Measurements from ENCODE around the gene ATXN7L3B. TPM values are rescaled to one million over a fixed set of nuclear protein-coding genes. Genes with fewer than 3 reads are reported as not detected.

Gene ATXN7L3B
- total and polyA plus RNA-seq, 9 of the 15 experiments (the other 6 are each of a cell fraction or from before 2014, with no cell fraction given) = 10.3 to 40.5 (median 31.0) TPM

DNA sequence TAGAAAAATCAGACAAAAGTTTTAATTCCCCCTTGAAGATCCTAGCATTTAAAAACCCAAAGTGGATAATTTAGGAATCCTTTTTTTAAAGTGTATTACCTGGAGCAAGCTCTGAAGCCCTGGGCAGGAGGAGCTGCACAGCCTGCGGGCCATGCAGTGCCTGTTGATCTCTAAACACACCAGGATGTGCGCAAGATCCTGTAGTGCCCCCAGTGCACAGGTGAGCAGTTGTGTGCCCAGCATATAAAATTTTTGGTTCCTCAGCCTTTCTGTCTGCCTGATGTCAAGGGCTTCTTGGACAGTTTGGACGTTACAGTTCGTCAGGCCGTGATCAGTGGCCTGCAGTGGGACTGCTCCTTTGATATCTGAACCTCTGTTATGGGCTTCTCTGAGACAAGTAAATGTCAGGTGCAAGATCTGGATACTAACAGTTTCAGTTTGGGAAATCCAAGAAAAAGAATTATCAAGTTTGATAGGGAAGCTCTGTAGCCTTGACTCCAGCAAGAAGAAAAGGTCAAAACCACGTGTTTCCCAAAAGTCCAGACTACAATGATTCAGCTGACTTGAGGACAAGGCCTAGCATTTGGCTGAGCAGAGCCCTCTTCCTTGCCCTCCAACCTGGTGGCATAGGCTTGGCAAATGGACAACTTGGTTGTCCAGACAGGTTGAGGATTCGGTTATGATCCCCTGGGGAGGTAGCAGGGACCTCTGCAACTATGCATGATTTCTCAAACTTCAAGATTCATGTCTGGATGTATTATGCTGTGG lies 1.0 kb downstream of the ATXN7L3B start:
- H4K20me1 ChIP-seq (replicated peaks; ENCODE audit: control insufficient read depth, insufficient read depth, low read length) = peaks cover 18% of the 10 kb centered on the region
- 3% methylated on average over 7 of the region's 7 CpGs for WGBS (ENCODE audit: insufficient coverage, low coverage, missing lambda C conversion rate)
- peaks cover 51% of the 10 kb centered on the region for H3K79me2 ChIP-seq (ENCODE audit: control insufficient read depth, insufficient read depth, low read length)
- H3K36me3 ChIP-seq (ENCODE audit: control insufficient read depth, insufficient read depth, low read length) = peaks cover 43% of the 10 kb centered on the region
- ChIA-PET POLR2A (interaction anchor here (0.6 to 2.6 kb wide), 4 partner anchors 8 to 1065 kb away, joined by 3 to 6 read pairs (median 3); no protein-coding TSS in a partner anchor), CTCF (ENCODE audit: low intra/inter-chr PET ratio) (no interaction called here)
- peak overlapping the region; percentile 73; the same call in 1 of the 2 replicates for H2AFZ ChIP-seq (ENCODE audit: low read depth, low read length)
- peak overlapping the region; percentile 69 for H3K4me3 ChIP-seq
- H3K27me3 ChIP-seq (ENCODE audit: control insufficient read depth in 2 of 2, insufficient read depth in 2 of 2, low read length in 2 of 2) = no peaks in the 10 kb centered on the region
- H3K27ac ChIP-seq (ENCODE audit: extremely low read depth, low read depth, low read length) = peak overlapping the region; percentile 89
- H3K9ac ChIP-seq (ENCODE audit: insufficient read depth in 1 of 2, low read depth in 2 of 2, low read length in 2 of 2) = peak overlapping the region; percentile 89 to 99
- H3K9me1 ChIP-seq (ENCODE audit: control insufficient read depth, insufficient read depth, low read length) = no peaks in the 10 kb centered on the region
- intact Hi-C loops (cut with micrococcal nuclease) = loop anchor here (5.0 kb wide), 1 partner anchor 121 kb away; no protein-coding TSS in a partner anchor
- FAIRE-seq (peak; percentile 64), DNase-seq (ENCODE audit: extremely low read depth in 1 of 4, low spot score in 3 of 4) (peak; percentile 9 to 33 (median 14)), ATAC-seq (peak; percentile 52)
- H3K4me1 ChIP-seq (replicated peaks in 1 of 2; ENCODE audit: control insufficient read depth in 2 of 2, insufficient read depth in 2 of 2, low read length in 2 of 2) = peaks cover 8 to 15% of the 10 kb centered on the region in 2 experiments; a peak in 4 of 5 replicates
- H3K9me3 ChIP-seq (replicated peaks; ENCODE audit: control insufficient read depth, insufficient read depth, low read depth, low read length) = no peaks in the 10 kb centered on the region
- H3K4me2 ChIP-seq (ENCODE audit: insufficient read depth, low read length) = peak overlapping the region; percentile 93
- in situ Hi-C loops (cut with MboI) = loop anchor here (10.0 to 25.0 kb wide), 2 partner anchors 426 to 524 kb away; no protein-coding TSS in a partner anchor
- no TSS peak for BruUV-seq (replicated peaks)
- TF ChIP-seq NBN (IDR thresholded peaks at IDR 0.05; ENCODE audit: low read depth) (no peak), CC2D1A (IDR thresholded peaks at IDR 0.05) (no peak), TCF7L2 (IDR thresholded peaks at IDR 0.05; ENCODE audit: low read depth, low read length) (no peak), MYC (IDR thresholded peaks at IDR 0.05; ENCODE audit: low read depth, low read length) (no peak), MYC (CRISPR knock-in tag; IDR thresholded peaks at IDR 0.05; ENCODE audit: borderline replicate concordance, low read depth) (no peak), CCNT2 (IDR thresholded peaks at IDR 0.05; ENCODE audit: borderline replicate concordance, extremely low read depth, insufficient read length, low read depth, low read length) (no peak), ZNF174 (CRISPR knock-in tag; IDR thresholded peaks at IDR 0.05) (no peak), RBM22 (IDR thresholded peaks at IDR 0.05; ENCODE audit: low read depth, low read length, poor library complexity, severe bottlenecking) (no peak), ELF2 (CRISPR knock-in tag; IDR thresholded peaks at IDR 0.05) (no peak), ILK (tag; IDR thresholded peaks at IDR 0.05; ENCODE audit: borderline replicate concordance, low read depth) (no peak), ZNF778 (CRISPR knock-in tag; IDR thresholded peaks at IDR 0.05) (no peak), ZNF23 (CRISPR knock-in tag; IDR thresholded peaks at IDR 0.05) (no peak), ZNF347 (CRISPR knock-in tag; IDR thresholded peaks at IDR 0.05; ENCODE audit: low read depth) (no peak), RFX5 (IDR thresholded peaks at IDR 0.05; ENCODE audit: low read depth, low read length) (no peak)
- TF ChIP-seq, protein P1, sequence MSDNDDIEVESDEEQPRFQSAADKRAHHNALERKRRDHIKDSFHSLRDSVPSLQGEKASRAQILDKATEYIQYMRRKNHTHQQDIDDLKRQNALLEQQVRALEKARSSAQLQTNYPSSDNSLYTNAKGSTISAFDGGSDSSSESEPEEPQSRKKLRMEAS (CRISPR knock-in tag; IDR thresholded peaks at IDR 0.05) = peak; percentile 51
- TF ChIP-seq, protein P2, sequence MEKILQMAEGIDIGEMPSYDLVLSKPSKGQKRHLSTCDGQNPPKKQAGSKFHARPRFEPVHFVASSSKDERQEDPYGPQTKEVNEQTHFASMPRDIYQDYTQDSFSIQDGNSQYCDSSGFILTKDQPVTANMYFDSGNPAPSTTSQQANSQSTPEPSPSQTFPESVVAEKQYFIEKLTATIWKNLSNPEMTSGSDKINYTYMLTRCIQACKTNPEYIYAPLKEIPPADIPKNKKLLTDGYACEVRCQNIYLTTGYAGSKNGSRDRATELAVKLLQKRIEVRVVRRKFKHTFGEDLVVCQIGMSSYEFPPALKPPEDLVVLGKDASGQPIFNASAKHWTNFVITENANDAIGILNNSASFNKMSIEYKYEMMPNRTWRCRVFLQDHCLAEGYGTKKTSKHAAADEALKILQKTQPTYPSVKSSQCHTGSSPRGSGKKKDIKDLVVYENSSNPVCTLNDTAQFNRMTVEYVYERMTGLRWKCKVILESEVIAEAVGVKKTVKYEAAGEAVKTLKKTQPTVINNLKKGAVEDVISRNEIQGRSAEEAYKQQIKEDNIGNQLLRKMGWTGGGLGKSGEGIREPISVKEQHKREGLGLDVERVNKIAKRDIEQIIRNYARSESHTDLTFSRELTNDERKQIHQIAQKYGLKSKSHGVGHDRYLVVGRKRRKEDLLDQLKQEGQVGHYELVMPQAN (IDR thresholded peaks at IDR 0.05; ENCODE audit: borderline replicate concordance) = 0 out of 2 replicates have a peak, but pooled peaks have one; percentile 40
- TF ChIP-seq, protein P3, sequence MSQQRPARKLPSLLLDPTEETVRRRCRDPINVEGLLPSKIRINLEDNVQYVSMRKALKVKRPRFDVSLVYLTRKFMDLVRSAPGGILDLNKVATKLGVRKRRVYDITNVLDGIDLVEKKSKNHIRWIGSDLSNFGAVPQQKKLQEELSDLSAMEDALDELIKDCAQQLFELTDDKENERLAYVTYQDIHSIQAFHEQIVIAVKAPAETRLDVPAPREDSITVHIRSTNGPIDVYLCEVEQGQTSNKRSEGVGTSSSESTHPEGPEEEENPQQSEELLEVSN (IDR thresholded peaks at IDR 0.05; ENCODE audit: borderline replicate concordance in 1 of 2, extremely low read depth in 1 of 2, insufficient read depth in 1 of 2, insufficient read length in 1 of 2, low read depth in 1 of 2, low read length in 1 of 2, poor library complexity in 1 of 2, severe bottlenecking in 1 of 2) = peak; percentile 21 to 38
